Activated naive CD4-positive, alpha-beta T cell treated with anti-CD3 and anti-CD28 coated beads, Interleukin-2, amount 50 U/mL, for 16 hours (primary cell): ENCODE data around the gene ZFR.
"Not testable (repeated sequence)": the region's sequence is repeated elsewhere in the genome, so short reads cannot be mapped to it uniquely, and the experiment has no call there.

Experiments used
- DNase-seq: peaks from one replicate; pipeline ENCODE4 v3.0.0-alpha.2; 2020

Gene ZFR

GRCh38 chr5:32405507-32405906 is 39.0 kb downstream of the ZFR start:
- DNase-seq: no peak

DNA sequence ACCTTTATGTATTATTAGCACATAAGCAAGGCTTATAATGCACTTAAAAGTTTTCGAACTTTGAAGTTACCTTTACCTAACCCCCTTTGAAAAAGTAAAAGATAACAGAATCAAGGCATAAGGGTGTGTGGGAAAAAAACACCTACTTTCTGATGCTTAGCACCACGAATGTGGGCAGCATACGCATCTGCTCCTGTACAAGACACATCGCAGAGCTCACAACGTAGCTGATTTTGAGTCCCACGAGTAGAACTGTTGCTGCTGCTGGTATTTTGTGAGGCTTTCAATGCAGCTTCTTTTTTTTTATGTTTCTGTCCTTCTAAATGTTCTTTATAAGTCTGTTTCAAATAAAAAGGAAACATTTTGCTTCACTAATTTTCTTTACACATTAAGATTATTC is 40.8 kb downstream of the ZFR start:
- no peak for DNase-seq

DNA sequence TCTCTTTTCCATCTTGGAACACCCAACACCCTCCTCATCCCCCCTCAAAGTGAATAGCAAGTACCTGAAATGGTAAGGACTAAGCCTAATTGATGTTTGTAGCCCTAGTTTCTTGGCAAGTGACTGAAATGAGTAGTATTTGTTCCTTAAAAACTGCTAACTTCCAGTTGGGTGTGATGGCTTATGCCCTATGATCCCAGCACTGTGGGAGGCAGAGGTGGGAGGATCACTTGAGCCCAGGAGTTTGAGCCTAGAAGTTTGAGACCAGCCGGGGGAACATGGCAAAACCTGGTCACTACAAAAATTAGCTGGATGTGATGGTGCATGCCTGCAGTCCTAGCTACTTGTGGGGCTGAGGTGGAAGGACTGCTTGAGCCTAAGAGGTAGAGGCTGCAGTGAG is 44.1 kb downstream of the ZFR start:
- DNase-seq: no peak

DNA sequence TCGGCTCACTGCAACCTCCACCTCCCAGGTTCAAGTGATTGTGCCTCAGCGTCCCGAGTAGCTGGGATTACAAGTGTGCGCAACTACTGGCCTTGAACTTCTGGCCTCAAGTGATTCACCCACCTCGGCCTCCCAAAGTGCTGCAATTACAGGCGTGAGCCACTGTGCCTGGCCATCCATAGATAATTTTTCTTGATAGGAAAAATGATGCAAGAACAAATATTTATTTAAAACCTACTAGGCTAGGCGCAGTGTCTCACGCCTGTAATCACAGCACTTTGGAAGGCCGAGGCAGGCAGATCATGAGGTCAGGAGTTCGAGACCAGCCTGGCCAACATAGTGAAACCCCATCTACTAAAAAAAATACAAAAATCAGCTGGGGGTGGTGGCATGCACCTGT is 45.8 kb downstream of the ZFR start:
- not testable (repeated sequence) for DNase-seq

- DNase-seq: no peak
Observed at GRCh38 chr5:32394981-32395380, 49.6 kb downstream of the ZFR start.

DNA sequence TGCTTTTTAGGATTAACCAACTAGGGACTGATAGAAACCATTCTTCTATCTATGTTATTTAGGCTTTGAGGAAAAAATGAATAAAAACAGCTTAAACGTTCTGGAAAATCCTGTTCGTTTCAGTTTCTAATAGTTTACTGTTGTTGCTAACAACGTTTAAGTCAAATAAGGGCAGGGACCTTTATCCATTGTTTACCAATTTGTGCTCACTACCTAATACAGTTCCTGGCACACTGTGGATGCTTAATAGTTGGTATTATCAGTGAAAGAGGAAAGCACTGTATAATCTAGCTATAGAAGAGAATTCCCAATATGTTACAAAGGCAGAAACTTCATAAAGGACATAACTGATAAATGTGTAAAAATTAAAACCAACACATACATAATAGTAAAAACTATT is 52.5 kb downstream of the ZFR start:
- no peak for DNase-seq

- DNase-seq: no peak
Observed at GRCh38 chr5:32390819-32391591, 53.5 kb downstream of the ZFR start.

- no peak for DNase-seq
Observed at GRCh38 chr5:32388432-32389129, 56.0 kb downstream of the ZFR start.

DNA sequence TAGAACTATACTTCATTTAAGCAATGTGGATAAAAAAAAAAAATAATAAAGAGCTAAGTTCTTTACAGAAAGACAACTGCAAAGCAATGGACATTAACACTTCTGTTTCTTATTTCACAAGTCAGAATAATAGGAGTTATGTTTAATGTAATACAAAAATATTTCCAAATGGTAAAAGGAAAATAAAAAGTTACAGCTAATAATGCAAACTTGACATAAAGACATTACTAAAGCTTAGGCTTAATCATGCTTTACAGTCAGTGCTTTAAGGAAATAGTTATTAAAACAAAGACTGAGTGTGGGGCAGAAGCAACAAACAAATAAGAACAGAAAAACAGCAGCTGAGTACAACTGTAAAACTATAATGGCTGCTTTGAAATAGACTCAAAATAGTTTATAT is 56.7 kb downstream of the ZFR start:
- no peak for DNase-seq

GRCh38 chr5:32387211-32387610 is 57.3 kb downstream of the ZFR start:
- no peak for DNase-seq

DNA sequence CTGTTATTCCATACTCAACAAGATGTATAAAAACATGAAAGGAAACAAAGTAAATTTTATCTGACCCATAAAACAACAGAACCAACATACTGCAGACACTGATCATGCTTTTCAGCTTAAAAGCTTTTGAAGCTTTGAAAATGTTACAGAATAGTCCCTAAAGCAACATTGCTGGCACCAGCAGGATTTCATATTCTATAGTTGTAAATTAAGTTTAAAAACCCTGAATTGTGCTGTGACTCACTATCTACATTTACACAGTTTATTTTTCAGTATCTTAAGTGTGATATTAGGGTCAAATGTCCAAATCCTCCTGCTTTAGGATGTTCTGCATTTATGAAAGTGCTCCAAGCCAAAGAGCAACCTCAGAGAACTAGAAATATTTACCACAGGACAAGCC is 59.9 kb downstream of the ZFR start:
- no peak for DNase-seq

- no peak for DNase-seq
Observed at GRCh38 chr5:32383586-32383985, 61.0 kb downstream of the ZFR start.

DNA sequence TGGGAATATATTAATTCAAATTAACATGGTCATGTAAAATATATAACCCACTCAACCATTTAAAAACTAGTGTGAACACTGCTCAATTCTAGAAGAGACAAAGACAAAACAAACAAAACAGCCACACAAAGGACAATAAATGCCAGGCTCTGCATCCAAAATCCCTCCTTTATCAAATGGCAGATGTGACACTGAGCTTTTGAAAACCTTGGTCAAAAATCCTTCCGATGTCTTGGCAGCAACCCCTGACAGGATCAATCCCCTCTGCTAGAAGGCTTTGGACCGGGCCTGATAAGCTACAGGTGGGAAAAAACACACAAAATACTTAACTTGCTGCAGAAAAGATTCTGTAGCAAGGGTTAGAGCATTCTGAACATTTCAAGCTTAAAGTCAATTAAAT is 61.5 kb downstream of the ZFR start:
- no peak for DNase-seq

DNA sequence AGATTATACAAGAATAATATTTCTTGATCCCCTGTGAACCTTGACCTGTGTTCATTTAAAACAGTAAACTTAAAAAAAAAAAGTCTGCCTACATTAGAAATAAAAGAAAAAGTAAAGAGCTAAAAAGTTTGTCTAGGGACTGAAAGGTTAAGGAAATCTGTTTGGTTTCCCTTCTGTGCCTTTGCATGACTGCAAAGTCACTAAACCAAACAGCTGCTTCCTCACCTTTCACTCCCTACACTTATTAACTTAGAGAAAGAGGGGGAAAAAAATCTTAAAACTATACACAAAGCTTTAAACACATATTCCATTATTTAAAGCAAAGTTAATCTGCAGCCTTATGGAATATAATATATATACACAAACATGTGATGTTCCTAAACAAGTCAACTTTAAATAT is 65.1 kb downstream of the ZFR start:
- DNase-seq: no peak

- no peak for DNase-seq
Observed at GRCh38 chr5:32378966-32379365, 65.6 kb downstream of the ZFR start.

DNA sequence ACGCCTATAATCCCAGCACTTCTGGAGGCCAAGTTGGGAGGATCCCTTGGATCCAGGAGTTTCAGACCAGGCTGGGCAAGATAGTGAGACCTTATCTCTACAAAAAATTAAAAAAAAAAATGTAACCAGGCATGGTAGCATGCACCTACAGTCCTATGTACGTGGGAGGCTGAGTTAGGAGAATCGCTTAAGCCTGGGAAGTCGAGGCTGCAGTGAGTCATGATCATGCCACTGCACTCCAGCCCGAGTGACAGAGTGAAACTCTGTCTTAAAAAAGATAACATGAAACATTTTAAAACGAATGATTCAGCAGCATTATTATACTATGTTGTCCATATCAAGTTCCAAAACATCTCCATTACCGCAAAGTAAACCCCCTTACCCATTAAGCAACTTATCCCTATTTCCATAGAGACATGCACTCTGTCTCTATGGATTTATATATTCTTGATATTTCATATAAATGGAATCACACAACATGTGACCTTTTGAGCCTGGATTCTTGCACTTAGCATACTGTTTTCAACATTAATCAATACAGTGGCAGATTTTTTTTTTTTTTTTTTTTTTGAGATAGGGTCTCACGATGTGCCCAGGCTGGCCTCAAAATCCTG is 74.9 kb downstream of the ZFR start:
- no peak for DNase-seq

DNA sequence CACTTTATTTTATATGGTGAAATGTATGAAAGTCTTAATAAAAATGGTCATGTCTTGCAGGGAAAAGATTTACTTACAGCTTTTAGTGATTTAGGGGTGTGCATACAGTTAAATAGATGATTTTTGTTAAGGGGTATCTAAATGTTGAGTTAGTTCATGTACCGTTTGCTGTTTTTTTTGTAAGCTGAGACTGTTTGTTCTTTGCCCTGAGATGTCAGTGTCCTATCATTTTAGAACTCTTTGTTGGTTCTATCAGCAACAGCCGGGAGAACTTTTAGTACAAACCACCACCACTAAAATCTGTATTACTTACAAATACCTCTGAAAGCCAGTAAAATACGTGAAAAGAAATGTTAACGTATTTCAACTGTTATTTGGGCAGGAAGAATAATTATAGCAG is 75.5 kb downstream of the ZFR start:
- DNase-seq: no peak

DNA sequence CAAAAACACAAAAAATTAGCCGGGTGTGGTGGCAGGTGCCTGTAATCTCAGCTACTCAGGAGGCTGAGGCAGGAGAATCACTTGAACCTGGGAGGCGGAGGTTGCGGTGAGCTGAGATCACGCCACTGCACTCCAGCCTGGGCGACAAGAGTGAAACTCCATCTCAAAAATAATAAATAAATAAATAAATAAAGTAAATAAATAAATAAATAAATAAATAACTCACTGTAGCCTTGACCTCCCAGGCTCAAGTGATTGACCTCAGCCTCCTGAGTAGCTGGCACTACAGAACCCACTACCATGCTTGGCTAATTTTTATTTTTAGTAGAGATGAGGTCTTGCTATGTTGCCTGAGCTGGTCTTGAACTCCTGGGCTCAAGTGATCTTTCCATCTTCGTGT is 77.3 kb downstream of the ZFR start:
- not testable (repeated sequence) for DNase-seq

- no peak for DNase-seq
Observed at GRCh38 chr5:32365623-32366022, 78.9 kb downstream of the ZFR start.

DNA sequence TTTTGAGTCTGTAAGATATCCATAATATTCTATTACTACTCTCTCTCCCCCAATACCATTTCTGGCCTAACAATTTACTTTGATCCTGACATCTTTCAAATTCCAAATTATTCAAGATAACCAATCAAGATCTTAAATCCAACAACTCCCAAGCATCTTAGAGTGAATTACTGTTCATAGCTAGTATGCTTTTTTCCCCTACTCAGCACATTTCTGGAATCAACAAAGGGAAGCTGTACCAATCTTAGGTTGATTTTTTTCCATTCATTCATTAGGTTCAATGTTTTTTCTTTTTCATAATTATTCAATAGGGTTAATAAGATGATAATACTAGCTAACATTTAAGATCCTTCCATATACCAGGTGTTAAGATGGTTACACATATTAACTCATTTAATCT is 81.5 kb downstream of the ZFR start:
- DNase-seq: no peak

DNA sequence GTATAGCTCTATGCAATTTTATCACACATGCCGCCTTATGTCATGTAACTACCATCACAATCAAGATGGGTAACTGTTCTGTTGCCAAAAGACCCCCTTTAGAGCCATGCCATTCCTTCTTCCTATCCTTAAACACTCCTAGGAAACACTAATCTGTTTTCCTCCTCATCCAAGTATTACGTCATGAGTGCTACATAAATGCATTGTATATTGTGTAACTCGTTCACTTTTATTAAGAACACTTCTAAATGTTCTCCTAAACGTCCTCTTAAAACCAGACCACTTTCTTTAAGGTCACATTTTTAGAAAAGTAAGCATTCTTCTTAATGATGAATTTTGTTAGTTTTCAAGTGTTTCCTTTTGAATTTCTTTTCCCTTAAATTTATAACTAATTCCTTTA is 82.0 kb downstream of the ZFR start:
- DNase-seq: no peak

DNA sequence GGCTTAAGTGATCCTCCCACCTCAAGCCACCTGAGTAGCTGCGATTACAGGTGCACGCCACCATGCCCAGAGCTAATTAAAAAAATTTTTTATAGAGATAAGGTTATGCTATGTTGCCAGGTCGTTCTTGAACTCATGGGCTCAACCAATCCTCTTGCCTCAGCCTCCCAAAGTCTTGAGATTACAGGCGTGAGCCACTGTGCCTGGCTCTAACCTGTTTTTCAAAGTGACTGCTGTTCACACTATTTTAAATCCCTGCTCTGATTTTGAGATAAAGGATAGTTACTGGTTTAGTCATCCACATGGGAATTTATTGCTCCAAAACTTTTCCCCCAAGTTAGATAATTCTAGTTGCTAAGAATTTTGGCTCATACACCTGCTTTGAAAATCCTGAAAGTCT is 83.6 kb downstream of the ZFR start:
- no peak for DNase-seq

DNA sequence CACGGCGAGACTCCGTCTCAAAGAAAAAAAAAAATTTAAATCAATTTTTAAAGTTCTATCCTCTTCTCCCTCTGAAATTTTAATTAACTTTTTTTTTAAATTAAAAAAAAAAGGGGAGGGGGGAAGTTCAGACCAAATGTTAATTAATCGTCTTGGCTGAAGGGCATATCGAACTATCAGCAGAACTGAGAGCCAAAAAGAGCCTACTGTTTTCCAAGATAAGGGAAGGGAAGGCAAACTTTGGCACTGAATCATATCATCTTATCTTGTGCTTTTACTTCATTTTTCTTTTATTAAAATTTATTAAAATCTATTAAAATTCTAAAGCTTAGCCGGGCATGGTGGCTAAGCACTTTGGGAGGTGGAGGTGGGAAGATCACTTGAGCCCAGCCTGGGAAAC is 85.9 kb downstream of the ZFR start:
- no peak for DNase-seq

- no peak for DNase-seq
Observed at GRCh38 chr5:32357658-32358057, 86.9 kb downstream of the ZFR start.
